HL-60/S4 treated with phorbol 12-myristate 13-acetate at 8.2 ng/mL for 4 days and 3 days (cell line): ENCODE results near the gene KPNB1.
"Not testable (repeated sequence)": the region's sequence is repeated elsewhere in the genome, so short reads cannot be mapped to it uniquely, and the experiment has no call there.

ENCODE experiments used
- in situ Hi-C: fragments of 300-500 bp; cut with MboI; formaldehyde crosslinking; loops from 2 replicates; pipeline ENCODE4 v1.15.0; 2022; ENCODE audit warnings: low sequenced_read_pairs

Gene KPNB1

DNA sequence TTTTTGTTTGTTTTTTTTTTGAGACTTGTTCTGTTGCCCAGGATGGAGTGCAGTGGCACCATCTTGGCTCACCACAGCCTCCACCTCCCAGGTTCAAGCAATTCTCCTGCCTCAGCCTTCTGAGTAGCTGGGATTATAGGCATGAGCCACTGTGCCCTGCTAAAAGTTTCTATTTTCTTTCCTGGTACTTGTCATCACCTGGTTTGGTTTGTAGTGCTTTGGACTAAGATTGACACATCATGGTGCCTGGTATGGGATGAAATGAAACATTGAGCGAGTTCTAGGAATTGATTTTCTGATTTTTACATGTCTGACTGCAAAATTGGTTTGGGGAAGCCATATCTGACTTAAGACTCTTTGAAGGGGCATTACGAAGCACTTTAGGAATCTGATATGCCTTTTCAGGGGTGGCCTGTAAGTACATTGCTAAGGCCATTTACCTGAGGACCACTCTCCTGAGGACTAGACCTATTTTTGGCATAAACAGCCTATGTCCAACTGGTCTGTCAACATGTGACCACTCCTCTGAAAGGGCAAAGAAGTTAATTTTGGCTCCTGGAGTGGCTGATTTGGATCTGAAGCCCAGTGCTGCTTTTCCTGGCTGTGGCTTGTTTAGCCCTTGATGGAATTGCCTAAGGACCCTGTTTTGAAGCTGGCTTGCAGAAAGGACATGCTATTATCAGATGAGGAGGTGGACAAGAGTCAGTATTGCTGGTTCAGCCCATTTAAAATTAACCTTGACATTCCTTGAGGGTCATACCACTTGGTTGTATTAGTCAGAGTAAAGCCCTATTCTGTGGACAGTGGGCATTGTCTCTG is 25.9 kb downstream of the KPNB1 start:
- in situ Hi-C loops = no loop called here

DNA sequence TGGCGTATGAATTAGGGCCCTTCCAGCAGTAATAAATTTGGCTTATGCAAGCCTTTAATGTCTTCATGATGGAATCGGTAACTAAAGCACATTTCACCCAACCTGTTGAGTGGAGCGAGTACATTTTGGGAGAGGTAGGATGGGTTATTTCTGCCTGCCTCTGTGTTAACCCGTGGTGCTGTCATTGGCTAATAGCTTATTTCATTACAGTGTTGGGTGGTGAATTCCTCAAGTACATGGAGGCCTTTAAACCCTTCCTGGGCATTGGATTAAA is 26.4 kb downstream of the KPNB1 start:
- in situ Hi-C loops = no loop called here

DNA sequence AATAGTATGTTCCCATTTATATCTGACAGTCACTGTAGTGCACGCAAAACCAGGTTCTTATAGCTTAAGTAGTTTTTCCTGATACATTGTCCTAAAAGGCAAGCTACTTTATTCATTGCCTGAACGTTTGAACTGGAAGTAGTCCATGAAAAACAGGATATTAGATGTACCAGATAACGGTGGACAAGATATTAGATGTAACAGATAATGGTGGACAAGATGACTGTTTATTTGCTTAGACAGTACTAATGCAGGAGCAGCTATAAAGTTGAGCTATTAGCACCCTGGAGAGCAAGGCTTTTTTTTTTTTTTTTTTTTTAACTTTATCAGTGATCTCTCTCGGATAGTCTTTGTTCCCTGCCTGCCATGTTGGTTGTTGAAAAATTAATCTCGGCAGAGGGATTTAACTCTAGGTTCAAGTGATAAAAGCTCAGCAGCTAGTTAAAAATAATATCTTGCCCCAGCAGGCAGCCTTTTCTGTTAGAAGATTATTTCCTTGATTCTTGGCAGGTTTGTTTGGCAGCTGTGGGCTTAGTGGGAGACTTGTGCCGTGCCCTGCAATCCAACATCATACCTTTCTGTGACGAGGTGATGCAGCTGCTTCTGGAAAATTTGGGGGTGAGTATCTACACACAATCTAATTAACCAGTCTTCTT is 26.9 kb downstream of the KPNB1 start:
- in situ Hi-C loops = no loop called here

DNA sequence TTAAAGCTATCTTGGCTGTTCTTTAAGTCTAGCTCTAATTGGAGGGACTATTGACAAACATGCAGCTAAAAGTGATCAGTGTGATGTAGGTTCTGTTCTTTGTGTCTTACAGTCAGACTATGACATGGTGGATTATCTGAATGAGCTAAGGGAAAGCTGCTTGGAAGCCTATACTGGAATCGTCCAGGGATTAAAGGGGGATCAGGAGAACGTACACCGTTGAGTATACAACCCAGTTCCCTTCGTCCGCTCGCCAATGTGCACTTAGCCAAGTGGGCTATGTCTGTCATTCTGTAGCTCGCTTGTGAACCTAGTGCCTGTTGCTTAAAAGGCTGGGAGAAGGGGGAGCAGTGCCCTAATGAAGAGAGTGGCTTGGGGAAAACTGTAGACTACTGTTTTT is 28.5 kb downstream of the KPNB1 start:
- in situ Hi-C loops = no loop called here

DNA sequence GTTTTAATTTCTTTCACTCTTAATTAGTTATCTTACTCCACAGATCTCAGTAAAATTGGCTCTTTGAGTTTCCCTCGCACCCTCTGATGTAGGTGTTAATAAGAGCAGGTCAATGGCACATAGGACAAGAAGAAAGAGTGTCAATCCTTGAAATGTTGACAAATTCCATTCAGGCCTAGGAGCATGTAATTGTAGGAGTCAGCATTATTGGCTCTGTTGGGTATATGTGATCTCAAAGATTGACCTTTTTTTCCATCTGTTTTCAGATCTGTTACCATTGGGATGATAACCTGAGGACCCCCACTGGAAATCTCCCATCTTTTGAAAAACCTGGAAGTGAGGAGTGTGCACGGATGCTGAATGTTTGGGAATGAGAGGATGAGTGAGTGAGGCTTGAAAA is 32.4 kb downstream of the KPNB1 start:
- in situ Hi-C loops = no loop called here

DNA sequence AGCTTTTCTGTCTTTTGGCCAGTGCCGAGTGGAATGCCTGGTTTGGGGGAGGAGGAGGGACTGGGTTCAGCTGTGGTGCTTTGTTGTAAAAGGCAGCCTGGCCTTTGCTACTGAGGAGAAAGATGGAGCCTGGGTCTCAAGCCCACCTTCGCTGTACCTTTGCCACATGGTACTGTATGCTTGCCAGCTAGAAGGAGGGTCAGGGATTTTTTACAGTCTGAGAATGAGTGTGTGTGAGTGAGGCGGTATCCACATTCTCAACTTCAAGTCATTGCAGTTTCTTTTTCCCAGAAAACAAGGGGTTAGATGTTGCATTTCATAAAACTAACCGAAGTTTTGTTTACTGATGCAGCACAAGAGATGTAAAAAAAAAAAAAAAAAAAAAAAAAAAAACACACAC is 33.0 kb downstream of the KPNB1 start:
- in situ Hi-C loops = not testable (repeated sequence)

DNA sequence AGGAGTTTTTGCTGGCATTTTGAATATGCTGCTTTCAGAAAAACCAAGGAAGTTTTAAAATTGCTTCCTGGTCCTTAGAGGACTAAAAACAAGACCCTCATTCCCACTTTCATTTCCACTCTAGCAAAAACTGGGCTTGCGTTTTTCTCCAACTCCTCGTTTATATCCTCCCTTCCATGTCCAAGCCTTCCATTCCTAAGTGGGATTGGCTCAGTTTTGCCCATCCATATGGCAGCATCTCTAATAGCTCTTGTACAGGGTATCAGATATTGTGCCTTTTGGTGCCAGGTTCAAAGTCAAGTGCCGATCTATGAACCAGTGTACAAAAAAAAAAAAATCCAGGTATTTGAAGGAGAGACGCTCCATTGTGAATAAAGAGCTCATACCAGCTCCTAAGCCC is 34.3 kb downstream of the KPNB1 start:
- in situ Hi-C loops = no loop called here

DNA sequence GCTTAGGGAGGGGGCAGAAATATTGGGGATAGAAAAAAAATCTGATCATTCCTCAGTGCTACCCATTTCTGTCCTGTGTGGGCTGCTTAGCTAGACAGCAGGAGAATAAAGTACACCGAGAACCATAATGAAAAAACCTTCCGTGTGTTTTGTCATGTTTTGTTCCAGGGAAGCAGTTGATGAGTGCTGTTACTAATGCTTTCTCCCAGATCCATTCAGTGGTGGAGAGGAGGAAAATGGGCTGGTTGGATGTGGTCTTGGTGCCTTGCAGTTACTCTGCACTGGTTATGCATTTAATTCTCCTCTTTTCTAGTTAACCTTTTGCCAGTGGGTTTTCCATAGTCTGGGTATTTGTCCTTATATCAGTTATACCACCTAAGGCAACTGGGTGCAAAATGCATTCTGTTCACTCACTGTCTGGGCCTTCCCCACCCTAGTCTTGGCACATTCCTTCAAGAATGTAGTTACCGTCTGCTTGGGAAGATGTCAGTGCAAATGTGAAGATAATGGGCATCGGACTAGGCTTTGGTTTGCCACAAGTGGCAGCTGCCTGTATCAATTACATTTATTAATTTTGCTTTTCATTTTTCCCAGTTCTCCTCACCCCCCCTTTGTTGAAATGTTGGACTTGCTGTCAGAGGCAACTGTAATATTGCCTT is 34.9 kb downstream of the KPNB1 start:
- in situ Hi-C loops = no loop called here

DNA sequence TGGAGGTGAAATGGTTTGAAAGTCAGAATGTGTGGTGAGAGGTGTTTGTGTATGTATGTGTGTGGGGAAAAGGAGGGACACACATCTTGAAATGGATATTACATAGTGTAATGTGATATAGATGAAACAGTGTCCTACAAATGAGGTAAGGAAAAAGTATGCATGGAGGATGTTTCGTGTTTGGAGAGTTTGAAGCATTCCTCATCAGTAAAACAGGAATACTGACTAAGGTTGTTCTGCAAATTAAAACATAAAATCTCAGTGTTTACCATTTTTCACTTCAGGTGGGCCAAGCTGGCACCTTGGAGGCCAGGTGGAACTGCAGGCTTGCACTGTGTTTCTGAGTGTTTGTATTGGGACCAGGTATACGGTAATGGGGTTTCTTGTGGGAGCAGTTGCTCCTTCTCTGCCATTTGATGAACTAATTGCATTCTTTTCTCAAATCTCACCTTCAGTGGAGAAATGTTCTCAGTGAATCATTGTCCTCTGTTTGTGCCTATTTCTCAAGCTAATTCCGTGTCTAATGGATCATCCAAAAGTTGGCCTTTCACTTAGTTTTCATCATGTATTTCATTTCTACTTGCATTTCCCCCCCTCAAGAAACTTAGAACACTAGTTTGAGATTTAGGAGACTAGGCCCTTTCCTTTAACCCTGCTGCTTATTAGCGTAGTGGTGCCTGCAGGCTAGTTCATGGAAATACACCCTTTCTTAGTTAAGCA is 36.0 kb downstream of the KPNB1 start:
- in situ Hi-C loops = no loop called here

DNA sequence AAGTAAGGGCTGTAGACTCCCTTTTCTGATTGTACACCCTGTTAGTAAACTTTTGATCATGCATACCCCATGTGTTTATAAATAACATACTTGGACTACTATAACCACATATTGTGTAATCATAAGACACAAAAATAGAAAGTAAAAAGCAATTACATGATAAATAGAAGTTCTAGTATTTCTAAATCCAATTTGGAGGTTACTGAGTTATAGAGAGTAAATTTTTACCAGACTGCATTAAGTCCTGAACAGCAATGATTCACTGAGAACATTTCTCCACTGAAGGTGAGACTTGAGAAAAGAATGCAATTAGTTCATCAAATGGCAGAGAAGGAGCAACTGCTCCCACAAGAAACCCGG is 36.5 kb downstream of the KPNB1 start:
- in situ Hi-C loops = no loop called here

DNA sequence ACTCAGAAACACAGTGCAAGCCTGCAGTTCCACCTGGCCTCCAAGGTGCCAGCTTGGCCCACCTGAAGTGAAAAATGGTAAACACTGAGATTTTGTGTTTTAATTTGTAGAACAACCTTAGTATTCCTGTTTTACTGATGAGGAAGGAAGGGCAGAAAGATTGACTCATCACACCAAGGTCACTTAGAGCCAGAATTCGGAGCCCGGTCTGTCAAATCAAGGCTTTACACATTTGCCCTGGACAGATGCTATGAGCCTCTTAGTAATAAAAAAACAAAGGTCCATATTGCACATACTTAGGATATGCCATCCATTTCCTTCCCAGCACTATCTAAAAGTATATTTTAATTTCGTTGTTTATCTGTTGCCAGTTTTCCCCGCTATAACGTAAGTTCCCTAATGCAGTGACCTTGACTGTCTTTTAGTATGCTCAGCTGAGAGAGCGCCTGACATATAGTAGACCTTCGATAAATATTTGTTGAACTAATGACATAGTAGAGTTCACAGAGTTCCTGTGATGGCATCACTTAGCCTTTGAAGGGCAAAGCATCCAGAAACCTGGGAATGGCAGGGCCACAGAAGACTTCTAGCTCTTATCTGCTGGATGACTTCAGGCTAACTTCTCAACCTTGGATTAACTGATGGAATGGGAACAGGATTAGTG is 37.1 kb downstream of the KPNB1 start:
- in situ Hi-C loops = no loop called here

DNA sequence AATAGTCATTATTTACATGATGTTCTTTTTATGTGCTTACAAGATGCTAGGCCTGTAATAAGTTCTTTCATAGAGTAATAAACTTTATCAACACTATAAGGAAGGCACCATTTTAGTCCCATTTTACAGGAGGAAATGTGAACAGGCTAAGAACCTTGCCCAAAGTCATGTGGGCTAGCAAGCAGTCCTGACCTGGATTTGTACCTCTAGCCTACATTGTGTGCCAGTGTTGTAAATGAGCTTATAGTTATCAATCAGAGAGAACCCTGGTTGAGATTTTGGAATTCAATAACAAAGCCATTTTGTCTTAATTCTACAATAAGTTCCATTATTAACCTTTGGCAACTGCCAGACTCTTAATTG is 37.6 kb downstream of the KPNB1 start:
- in situ Hi-C loops = no loop called here

DNA sequence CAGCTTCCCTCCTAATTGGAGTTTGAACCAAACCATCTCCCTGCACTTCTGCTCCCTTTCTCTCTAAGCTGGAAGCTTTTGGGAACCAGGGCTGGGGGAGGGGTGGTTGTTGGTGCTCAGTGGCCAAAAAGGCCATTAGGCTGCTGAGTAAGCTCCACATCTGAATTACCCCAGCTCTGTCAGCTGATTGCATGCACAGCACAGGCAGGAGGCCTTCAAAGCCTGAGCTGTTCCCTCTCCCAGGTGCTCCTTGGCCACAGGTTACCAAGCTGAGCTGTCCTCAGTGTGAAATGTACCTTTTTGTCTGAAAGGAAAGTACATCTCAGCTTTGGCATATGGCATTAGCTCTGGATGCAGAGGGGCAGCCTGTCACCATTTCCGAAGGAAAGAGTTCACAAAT is 38.0 kb downstream of the KPNB1 start:
- in situ Hi-C loops = no loop called here

DNA sequence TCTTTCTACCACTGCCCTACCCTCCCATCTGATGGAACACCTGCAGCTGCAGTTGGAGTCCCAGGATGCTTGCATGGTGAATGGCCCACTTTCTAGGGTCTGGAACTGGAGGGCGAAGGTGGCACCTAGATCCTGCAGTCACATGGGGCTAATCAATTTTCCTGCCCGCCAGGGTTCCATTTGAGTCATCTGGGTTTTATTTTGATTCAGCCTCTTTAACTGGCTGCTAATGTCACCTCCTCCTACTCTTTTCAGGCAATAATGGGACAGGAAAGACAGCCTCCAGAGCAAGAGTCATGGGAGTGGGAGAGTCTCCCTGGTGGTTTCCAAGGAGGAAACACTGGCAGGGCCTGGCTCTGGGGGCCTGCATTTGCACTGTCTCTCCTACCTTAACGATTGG is 40.4 kb downstream of the KPNB1 start:
- in situ Hi-C loops = no loop called here

DNA sequence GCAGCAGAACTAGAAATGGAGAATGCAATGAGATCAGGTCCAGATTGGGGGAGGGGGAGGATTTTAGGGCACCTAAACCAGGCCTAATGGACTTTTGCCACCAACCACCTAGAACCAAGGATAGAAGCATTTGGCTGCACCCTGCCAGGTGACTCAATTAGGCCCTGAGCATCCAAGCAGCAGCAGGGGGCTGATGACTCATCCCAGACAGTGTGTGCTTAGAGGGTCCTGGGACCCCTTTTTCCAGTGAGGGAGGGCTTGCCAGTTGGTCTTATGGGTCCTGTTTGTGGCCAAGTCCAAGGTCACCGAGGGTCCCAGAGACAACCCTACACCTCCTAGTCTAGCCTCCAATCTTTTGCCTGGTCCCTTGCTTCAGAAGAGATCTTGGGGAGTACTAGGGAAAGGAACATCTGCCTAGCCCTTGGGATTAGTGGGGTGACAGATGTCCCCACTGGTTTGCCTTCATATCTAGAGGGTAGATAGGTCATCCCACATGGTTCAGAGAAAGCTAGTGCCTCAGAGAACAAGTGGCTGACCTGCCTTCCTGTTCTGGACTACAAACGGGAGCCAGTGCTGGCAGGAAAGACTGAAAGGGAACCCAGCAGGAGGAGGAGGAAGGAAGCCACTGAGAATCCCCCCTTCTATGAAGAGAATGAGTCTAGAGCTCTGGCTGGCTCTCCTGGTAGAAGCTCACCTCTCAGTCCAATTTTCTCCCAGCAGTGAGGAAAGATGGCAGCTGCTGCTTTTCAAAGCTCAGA is 42.6 kb downstream of the KPNB1 start:
- in situ Hi-C loops = no loop called here

DNA sequence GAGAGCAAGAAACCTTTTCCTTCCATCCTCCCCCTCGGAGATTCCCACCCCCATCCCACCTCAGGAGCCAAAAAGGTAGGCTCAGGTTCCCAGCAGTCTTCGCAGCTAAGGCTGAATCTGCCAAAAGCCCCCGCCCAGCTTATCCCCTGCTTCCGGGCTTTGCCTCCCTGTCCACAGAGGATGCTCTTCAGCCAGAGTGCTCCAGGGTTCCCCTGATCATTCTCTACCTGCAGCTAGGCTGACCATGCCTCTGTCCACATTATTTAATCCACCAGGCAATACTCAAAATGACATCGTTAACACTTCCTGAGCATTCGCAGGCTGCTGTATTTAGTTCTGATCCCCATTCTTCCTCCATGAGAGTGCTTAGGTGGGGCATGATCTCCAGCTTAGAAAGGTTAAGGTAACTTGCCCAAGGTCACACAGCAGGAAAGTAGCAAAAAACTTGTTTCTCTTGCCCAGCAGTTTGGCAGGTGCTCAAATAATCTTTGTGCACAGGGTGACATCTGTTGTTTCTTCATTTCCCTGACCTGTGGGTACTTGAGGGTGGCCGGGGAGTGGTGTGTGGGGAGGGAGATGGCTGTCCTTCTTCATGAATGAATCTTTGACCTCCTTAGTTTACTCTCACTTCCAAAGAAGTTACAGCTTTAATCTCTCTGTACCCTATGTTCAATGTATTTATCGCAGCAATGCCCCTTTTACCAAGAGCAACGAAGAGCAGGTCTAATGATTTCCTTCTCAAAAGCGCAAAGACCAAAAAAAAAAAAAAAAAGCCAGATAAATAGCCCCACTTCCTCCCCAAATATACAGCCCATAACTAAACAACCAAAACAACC is 43.4 kb downstream of the KPNB1 start:
- in situ Hi-C loops = no loop called here

DNA sequence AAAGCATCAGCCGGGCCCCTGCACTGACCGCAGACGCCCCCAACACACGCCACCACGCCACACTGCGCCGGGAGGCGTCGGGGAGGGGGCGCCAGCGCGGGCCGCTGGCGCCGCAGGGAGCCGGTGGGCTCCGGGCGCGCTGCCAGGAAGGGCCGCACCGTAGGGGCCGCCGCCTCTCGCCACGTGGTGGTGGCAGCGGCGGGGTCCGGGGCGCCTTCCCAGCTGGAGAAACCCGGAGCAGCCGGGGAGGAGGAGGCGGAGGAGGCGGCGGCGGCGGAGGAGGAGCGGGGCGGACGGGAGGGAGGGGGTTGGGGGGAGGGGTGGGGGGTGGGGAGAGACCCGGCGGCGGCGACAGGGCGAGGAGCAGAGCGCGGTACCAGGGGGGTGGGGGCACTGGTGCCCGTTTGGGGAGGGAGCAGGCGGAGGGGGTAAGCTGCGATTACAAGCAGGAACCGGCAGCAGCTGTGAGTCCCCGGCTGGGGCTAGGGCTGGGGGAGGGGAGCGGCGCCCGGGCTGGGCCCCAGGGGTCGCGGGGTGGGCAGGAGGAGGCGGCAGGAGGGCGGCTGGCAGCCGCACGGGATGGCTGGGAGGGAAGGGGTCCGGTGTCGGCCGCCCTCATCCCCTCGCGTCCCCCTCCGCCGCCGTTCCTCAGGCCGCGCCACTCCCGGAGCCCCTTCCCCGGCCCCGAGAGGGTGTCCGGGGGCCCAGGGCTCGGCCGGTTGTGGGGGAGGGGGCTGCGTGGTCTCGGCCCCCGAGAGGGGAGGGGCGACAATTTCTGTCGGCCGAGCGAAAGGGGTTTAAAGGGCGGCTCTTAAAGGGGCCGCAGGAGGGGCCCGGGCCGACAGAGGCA is 44.2 kb downstream of the KPNB1 start, which contains the start of gene TBKBP1:
TBKBP1 (plus strand) TSS at position 431 of the 850 bp plus-strand sequence. CDS start 1,952 bp downstream, outside the sequence.
- in situ Hi-C loops = no loop called here

DNA sequence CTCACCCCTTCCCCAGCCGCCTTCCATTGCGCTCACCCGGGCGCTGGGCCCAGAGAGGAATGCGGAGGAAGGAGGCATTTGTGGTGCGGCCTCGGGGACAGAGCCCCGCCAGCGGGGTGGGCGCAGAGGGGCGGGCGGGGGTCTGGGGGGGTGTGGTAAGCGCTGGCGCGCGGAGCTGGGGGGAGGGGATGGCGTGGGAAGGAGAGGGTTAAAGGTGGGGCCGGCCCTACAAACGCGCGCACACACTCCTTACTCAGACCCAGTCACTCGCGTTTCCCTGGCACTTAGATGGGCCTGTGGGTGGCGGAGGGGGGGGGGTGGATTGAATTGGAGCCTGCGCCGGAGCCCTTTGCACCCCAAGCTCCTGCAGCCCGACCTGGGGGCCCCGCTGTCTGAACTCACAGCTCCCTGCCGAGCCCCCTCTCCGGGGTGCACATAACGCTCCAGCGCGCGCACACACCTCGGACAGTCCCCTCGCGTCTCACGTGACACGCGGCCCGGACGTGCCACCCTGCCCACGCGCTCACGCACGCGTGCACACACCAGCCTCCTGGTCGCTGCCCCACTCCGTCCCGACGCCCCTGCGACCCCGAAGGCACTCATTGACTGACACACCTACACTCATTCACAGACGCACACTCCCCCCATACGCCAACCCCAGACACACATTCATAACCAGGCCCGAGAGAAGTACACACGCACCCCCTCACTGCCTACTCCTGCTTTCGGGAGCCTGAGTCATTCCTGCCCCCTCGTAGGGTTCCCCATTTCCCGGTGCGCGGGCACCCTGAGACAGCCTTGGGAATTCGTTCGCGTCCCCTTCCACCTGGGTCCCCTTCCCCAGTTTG is 45.1 kb downstream of the KPNB1 start:
- in situ Hi-C loops = no loop called here
